DND-41 (cell line): ENCODE results near the gene FHOD3.

Experiments used
- CTCF ChIP-seq: IDR thresholded peaks from 2 replicates; pipeline ENCODE4 v1.5.1; 2012; ENCODE audit warnings: borderline replicate concordance, low read length, moderate library complexity, mild to moderate bottlenecking; ENCODE audit not compliant: poor library complexity, severe bottlenecking; ENCODE audit errors: extremely low read depth
- EZH2 ChIP-seq: IDR thresholded peaks from 3 replicates; pipeline ENCODE4 v1.6.1; 2012; ENCODE audit warnings: borderline replicate concordance, low read depth, mild to moderate bottlenecking, moderate library complexity, low read length, inconsistent platforms; ENCODE audit not compliant: severe bottlenecking

GRCh38 chr18:36325846-36326245 lies 28.3 kb downstream of the FHOD3 start:
- TF ChIP-seq EZH2 (no peak), CTCF (no peak)
